Fibroblast of skin of scalp (primary cell): Measurements from ENCODE around the gene BIN1.
A peak's percentile ranks its signal among the peaks of the same experiment; 100 is the strongest.

Source experiments
- DNase-seq: peaks from one replicate; pipeline ENCODE4 v3.0.0-alpha.2; 2013

BIN1 gene

DNA sequence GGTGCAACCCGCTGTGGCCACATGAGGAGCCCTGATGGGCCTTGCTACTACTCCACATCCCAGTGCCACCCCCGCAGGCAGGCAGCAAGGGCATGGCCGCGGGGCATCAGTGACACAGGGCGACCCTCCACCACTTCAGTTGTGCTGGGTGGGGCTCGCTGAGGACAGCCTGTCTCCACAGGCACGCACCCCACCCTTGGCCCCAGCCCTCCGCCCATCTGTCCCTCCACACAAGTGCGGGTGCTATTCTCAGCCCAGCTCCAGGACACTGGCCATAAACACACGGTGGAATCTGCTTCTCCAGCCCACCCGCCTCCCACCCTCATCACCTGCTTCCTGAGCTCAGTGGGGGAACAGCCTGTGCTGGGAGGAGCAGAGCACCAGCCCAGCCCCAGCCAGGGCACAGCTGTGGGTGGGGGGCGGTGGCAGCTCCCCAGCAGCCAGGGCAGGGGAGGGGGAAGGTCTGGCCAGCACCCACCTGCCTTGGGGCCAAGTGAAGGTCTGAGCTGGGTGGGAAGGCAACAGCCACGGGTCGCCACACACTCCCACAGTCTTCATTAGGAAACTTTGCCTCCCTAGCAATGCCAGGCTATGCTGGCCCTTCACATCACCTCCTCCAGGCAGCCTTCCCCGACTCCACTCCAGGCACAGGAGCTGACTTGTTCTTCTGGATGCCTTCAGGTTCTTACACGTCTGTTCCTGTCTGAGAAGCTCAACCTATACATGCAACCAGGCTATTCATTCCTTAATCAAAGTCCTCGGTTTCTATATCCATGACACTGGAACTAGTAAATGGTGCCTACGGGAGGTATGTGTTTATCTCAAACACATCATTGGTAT is 16.5 kb downstream of the BIN1 start:
- DNase-seq: no peak

DNA sequence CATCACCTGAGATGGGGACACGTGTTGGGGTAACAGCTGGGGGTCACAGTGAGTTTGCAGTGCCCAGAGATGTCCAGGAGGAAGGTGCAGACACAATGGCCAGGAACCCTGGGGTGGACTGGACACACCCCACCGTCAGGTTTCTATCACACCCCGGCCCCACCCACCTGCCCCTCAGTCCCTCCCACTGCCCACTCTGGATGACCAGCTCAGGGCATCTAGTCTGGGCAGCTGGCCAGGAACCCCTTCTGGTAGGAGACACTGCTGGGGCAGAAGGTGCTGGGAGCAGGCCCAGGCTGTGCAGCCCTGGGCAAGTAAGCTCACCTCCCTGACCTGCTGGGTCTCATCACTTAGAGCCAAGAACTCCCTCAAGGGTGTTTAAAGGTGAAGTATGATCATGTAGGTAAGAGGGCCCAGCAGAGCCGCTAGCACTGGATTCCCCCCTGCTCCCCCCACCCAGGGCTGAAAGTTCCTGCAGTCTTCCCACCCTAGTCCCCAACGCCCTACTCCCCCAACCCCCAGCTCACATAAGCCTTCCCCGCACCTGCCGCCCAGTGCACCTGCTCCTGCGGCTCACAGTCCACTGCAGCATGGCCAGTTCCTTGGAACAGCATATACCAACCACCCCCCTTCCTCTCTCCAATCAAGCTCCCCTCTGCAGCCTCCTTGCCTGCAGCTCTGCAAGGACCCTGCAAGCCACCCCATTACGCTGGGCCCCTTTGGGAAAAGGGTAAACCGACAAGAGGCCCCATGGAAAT is 17.3 kb downstream of the BIN1 start:
- DNase-seq: no peak

DNA sequence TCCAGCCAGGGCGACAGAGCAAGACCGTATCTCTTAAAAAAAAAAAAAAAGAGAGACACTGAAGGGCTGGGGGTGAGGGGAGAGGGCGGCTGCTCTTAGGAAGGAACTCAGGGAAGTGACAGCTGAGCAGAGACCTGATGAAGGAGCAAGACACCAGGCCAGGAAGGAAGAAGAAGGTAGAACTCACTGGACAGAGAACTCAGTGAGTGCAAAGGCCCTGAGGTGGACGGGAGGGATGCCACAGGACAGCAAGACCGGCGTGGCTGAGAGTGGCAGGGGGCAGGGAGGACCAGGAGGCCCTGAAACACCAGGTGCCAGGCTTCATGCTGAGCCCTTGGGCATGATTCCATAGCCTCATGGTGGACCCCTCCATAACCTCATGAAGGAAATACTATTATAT is 18.2 kb downstream of the BIN1 start:
- DNase-seq: no peak

DNA sequence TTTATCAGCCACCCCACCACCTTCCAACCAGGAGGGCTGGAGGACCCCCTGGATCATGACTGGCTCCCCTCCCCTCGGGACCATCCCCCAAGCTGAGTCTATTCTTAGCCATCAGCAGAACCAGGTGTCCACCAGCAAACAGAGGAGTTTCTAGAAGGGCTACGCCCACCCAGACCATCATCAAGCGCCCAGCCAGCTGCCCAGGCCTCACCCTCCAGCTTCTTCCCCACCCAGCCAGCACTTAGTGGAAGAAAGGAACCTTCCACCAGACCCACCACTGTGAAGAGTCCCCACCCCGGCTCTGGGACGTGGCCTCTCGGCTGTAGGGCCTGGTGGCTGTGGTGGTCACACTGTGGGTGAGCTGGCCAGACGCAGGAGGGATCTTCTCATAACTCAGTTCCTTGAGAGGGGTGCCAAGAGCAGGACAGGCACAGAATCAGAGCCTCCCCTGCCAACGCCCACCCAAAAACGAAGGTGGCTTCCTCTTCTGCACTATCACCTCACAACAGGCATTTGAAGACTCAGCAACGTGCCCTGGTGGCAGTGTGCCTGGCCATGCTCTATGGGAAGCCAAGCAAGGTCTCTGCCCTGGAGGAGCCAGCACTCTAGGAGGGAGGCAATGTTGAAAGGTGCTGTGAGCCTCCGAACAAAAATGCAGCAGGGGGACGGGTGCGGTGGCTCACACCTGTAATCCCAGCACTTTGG is 19.0 kb downstream of the BIN1 start:
- no peak for DNase-seq

DNA sequence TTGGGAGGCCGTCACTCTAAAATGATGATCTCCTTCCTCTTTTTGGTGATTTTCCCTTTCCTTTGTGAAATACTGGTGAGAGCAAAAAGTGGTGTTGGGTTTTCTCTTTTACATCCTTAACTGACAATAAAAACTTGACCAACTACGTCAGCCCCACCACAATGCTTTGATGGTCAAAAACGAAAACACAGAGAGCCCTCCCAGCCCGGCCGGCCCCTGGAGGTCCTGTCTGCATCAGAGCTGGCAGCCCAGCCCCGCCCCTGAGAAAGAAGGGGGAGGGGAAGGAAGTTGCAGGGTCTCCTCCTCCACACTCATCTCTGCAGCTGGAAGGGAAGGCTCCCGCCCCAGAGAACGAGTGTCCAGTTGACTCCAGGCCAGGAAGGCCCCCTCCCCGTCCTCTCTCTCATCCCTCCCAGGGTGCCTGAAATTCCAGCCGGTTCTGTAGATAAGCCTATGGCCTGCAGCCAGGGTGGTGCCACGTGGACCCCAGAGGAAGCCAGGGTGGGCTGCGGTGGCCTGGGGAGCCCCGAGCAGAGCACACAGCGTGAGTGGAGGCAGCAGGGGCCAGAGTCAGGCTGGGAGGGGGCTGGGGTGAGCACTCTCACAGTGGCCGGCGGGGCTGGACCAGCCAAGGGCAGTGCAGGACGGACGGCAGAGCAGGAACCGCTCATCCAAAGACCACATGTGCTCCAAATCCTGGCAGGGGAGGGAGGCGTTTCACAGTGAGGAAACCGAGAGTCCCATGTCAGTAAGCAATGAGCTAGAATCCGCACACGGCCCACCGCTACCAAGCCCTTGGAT is 19.8 kb downstream of the BIN1 start:
- peak; percentile 91 for DNase-seq

GRCh38 chr2:127085317-127085681 is 21.7 kb downstream of the BIN1 start:
- no peak for DNase-seq

DNA sequence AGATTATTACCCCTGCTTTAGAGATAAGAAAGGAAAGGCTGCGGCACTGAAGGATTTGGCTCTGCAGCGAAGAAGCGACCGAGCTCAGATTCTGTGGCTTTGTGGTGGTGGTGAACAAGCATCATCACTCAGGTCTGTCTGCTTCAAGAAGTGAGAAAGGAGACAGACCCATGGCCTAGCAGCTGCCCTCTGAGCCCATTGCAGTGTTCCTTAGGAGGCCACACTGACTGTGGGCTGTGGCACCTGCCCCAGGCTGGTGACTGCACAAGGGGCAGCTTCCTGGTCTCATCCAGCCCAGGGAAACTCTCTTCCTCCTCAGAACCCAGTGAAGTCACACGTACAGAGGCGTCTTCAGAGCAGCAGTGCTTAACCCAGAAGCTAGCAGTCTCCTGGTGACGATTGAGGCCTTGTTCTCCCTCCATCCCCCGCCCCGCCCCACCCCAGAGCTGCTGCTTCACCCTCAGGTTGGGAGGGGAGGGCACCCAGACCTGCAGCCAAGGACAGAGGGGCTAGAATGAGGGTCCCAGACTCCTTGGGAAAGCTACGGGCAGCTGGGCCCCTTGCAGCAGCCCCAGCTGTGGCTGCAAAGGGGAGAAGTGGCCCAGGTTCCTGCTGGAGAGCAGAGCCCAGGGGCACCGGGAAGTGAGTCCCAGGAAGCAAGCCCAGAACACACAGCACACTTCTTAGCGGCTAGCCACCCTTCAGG is 22.2 kb downstream of the BIN1 start:
- DNase-seq: no peak

DNA sequence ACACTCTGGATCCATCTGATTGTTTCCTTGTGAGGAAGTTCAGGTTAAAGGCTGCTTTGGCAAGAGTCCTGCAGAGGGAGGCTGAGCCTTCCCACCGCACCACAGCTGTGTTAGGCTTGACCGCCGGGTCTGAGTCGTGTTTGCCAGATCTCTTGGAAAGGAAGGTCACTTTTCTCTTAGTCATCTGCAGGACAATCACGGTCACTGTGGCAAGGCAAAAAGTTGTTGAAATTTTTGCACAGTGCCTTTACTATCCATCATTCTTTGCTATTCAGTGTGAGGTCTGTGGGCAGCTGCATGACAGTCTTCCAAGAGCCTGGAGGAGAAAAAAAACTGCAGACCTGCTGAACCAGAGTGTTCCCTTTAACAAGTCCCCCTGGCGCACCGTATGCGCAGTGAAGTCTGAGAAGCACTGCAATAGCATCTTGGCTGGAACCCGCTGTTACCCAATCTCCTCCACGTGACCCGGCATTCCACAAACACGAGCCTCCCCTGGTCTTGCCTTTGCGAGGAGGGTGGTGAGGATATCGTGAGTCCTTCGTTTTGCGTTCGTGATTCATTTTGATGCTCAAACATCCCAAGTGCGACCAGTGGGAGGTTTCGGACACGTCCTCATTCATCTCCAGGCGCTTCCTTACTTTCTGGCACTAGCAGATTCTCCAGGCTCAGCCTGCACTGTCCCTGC is 23.0 kb downstream of the BIN1 start:
- peak; percentile 72 for DNase-seq

GRCh38 chr2:127082974-127083373 is 24.0 kb downstream of the BIN1 start:
- DNase-seq: no peak

DNA sequence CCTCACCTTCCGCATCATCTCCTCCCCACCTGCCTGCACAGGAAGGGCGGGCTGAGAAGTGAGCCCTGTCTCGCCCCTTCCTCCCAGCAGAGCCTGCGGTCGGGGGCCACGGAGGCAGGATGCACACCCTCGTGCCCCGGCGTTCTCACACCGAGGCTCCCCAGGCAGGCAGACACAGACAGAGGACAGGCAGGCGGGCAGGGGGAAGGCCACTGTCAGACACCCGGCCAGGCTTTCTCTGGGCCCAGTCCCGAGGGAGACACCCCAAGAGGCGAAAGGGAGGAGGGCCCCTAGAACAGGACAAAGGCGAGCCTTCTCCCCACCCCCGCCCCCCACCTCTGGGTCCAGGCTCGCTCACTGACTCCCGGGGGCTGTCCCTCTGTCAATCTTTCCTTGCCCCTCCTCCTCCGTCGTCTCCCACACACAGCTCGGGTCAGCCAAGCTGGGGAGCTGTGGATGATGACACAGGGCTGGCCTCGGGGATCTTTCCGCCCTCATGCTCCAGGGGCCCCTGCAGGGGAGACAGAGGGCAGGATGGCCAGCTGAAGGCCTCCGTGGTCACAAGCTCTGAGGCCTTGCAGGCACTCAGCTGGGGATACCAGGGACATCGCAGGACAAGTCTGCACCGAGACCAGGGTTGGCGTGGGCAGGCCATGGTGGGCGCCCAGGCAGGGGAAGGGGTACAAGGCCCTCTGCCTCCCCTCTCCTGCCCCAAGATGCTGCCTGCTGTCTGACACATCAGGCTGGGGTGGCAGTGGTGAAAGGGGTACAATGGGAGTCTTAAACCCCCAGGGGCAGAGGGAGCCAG is 24.9 kb downstream of the BIN1 start:
- no peak for DNase-seq

- DNase-seq: no peak
Observed at GRCh38 chr2:127080938-127081755, 25.8 kb downstream of the BIN1 start.

DNA sequence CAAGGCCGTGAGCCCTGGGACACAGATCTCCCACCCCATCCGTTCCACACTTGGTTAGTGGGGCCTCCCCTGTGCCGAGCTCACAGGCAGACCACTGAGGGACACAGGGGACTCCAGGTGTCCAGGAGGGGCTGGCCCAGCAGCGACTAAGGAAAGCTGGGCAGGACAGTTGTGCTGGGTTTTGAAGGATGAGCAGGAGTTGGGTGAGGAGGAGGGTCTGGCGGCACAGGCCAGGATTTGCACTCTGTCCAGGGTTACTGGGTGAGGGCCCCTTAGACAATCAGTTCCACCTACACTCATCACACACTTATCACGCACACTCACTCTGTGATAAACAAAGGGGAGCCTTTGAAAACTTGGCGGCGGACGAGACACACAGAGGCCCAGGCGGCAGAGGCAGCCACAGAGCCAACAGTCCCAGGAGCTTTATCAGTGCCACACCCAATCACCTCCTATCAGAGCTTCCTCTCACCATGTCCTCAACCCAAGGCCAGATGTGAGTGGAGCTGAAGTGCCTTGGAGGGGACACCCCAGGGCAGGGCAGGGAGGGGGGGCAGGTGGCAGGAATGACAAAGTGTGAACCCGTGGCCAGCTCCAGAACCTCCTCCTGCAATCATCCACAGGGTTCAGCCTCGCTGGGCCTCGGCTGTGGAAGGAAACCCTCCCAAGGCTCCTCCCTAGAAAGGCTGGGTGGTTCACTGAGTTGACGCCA is 26.6 kb downstream of the BIN1 start:
- DNase-seq: no peak

DNA sequence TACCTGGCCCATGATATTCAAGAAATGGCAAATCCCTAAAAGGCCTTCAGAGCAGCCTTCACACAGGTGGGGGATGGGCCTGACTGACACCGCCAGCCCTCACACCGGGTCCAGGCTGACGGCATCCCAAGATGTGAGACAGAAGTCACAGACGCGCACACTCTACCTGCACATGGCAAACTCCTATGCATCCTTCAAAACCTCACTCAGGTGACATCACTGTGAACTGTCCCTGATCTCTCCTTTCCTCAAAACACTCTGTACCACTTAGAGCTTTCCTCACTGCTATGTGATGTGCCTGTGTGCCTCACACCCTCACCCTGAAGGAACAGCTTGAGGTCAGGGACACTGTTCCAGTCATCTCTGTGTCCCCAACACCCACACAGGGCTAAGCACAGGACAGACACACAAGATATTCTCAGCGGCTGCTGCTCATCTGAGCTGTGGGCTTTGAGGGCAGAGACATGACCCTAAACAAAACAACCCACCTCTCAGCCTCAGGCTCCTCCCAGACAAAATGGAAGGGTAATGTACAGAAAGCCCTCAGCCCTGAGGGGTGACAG is 27.5 kb downstream of the BIN1 start:
- DNase-seq: no peak

DNA sequence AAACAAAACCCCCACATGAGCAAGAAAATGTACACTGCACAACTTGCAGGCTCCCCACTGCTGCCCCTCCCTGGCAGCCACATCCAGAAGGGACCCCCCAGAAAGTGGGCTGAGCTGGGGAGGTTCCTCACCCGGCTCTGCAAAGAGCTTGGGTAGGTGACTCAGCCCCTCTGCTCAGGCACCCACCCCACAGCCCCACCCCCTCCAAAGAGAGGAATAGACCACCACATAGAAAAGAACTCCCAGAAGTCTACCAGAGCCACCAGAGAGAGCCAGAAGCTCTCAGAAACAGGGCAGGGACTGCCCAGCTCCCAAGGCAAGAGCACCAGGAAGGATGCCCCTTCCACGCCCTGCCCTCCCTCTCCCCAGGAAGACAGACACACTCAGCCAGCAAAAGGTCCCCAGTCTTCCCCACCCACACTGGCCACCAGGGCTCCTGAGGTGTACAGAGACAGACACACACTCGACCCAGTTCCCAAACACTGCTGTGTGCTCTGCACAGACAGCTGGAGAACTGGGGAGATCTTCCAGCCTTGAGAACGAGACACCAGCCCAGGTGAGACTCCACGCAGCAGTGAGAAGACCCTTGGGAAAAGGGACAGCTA is 28.2 kb downstream of the BIN1 start:
- DNase-seq: peak; percentile 53

DNA sequence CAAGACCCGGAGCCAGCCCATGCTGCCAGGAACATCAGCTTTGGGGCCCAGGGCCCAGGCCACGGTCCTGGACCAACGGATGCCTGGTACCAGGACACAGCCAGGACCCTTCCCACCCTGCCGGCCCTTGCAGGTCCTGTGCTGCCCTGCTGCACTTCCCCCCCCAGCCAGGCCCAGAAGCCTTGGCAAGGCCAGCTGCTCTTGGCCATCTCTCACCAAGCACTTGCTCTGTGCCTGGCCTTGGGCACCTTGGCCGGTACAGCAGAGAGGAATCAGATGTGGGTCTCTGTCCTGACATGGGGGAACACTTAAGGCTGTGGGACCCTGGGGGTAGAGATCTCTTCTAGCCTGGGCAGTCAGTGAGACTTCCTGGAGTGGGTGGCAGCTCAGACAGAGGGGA is 28.9 kb downstream of the BIN1 start:
- DNase-seq: no peak

DNA sequence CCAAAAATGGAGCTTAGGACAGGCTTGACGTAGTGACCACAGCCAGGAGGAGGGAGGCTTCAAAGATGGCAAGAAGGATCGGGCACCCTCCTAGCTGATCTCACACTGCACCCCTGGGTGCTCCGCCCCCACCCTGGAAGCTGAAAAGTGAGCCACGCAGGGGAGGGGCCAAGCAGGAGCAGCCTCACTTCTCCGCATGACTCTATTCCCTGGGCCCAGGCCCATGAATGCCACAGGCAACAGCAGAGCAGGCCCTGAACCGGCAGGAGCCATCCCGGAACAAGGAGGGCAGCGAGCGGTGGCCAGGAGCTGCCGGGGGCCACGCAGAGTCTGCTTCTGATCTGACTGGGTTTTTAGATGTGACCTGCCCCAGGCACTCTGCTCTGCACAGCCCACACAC is 30.0 kb downstream of the BIN1 start:
- no peak for DNase-seq

DNA sequence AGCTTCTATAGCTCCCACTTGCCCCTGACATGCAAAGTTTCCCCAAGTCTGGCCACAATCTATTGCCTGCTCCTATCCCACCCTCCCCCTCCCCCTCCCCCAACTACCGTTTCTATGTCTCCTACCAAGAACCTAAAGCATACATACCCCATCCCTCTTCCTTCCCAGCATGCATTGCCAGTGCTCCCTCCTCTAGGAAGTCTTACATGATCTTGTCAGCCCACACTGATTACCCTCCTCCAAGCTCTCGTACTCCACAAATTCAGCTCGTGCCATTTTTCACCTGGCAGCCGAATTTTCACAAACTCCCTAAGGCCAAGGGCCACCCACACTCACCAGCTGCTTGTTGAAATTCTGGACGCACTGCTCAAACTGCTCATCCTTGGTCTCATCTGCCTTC is 30.7 kb downstream of the BIN1 start:
- no peak for DNase-seq

- DNase-seq: no peak
Observed at GRCh38 chr2:127075821-127076220, 31.1 kb downstream of the BIN1 start.
